ENCODE results near the gene STMND1.

DNA sequence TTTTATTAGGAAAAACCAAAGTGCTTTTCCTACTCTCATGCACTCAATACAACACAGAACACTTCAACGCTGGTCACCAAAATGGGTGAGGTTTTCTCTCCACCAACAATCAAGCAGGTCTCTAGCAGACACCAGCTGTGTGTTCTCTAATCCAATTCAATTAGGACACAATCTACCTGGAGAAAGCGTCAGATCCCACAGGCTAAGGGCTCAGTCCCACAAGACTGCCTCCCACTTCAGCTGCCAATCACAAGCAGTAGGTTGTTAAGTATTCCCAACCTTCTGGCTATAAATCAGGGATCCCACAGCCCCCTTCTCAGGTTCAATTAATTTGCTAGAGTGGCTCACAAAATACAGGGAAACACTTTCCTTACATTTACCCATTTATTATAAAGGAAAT is 47.7 kb downstream of the STMND1 start:
- TF ChIP-seq, protein P1, sequence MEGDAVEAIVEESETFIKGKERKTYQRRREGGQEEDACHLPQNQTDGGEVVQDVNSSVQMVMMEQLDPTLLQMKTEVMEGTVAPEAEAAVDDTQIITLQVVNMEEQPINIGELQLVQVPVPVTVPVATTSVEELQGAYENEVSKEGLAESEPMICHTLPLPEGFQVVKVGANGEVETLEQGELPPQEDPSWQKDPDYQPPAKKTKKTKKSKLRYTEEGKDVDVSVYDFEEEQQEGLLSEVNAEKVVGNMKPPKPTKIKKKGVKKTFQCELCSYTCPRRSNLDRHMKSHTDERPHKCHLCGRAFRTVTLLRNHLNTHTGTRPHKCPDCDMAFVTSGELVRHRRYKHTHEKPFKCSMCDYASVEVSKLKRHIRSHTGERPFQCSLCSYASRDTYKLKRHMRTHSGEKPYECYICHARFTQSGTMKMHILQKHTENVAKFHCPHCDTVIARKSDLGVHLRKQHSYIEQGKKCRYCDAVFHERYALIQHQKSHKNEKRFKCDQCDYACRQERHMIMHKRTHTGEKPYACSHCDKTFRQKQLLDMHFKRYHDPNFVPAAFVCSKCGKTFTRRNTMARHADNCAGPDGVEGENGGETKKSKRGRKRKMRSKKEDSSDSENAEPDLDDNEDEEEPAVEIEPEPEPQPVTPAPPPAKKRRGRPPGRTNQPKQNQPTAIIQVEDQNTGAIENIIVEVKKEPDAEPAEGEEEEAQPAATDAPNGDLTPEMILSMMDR (conservative IDR thresholded peaks at IDR 0.05; ENCODE audit: low read depth in 2 of 2), result no peak
- TF ChIP-seq POLR2AphosphoS5 (IDR thresholded peaks at IDR 0.05; ENCODE audit: low read depth) (no peak), ZNF331 (CRISPR knock-in tag; IDR thresholded peaks at IDR 0.05; ENCODE audit: low read depth) (no peak), EZH2 (IDR thresholded peaks at IDR 0.05; ENCODE audit: low read depth, unreplicated experiment) (no peak), REST (IDR thresholded peaks at IDR 0.05; ENCODE audit: unreplicated experiment) (no peak), ZNF114 (CRISPR knock-in tag; IDR thresholded peaks at IDR 0.05) (no peak), JUNB (IDR thresholded peaks at IDR 0.05; ENCODE audit: unreplicated experiment) (no peak), EZH2phosphoT487 (IDR thresholded peaks at IDR 0.05; ENCODE audit: unreplicated experiment) (no peak), STAT1 (IDR thresholded peaks at IDR 0.05; ENCODE audit: unreplicated experiment) (no peak), CREB1 (CRISPR knock-in tag; IDR thresholded peaks at IDR 0.05; ENCODE audit: low read depth) (no peak)
- TF ChIP-seq, protein P2, sequence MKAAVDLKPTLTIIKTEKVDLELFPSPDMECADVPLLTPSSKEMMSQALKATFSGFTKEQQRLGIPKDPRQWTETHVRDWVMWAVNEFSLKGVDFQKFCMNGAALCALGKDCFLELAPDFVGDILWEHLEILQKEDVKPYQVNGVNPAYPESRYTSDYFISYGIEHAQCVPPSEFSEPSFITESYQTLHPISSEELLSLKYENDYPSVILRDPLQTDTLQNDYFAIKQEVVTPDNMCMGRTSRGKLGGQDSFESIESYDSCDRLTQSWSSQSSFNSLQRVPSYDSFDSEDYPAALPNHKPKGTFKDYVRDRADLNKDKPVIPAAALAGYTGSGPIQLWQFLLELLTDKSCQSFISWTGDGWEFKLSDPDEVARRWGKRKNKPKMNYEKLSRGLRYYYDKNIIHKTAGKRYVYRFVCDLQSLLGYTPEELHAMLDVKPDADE (IDR thresholded peaks at IDR 0.05), result no peak

All from GM23338 (cell line).